GM21515 (cell line): ENCODE results near the gene COX7A1.

Experiments
- ATAC-seq: cut with Tn5 transposase; IDR thresholded peaks from one replicate; pipeline ENCODE4 v1.9.1; 2021; ENCODE audit not compliant: unreplicated experiment

Gene COX7A1

DNA sequence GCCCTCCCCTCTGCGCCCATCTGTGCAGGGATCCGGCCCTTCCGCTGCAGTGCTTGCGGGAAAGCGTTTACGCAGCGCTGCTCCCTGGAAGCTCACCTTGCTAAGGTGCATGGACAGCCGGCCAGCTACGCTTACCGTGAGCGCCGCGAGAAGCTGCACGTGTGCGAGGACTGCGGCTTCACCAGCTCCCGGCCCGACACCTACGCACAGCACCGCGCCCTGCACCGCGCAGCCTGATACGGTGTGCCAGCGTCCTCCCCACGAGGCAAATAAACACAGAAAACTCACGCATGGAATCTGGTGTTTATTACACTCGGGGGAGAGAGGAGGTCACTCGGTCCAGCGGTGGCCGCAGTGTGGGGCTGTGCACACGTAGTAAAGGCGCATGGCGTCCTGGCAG is 38.8 kb downstream of the COX7A1 start:
- ATAC-seq = no peak

- no peak for ATAC-seq
Observed at GRCh38 chr19:36112678-36113077, 39.6 kb downstream of the COX7A1 start.

DNA sequence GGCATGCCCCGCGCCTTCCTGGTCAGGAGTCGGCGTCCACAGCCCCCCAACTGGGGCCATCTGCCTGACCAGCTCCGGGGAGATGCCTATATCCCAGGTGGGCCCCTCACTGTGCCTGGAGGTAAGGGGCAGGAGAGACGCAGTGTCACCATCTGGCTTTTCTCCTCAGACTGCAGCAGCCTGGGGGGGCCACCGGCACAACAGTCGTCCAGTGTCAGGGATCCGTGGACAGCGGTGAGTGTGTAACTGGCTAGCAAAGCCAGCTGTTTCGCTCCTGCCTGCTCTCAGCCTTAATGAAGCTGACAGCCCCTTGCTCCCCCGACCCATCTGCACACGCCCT is 41.1 kb downstream of the COX7A1 start:
- ATAC-seq = no peak

- ATAC-seq = no peak
Observed at GRCh38 chr19:36110487-36111199, 41.6 kb downstream of the COX7A1 start, which contains the start of gene OVOL3. TSS of gene OVOL3 (plus strand) at chr19:36111143. CDS start at chr19:36111203, 60 bp downstream.

DNA sequence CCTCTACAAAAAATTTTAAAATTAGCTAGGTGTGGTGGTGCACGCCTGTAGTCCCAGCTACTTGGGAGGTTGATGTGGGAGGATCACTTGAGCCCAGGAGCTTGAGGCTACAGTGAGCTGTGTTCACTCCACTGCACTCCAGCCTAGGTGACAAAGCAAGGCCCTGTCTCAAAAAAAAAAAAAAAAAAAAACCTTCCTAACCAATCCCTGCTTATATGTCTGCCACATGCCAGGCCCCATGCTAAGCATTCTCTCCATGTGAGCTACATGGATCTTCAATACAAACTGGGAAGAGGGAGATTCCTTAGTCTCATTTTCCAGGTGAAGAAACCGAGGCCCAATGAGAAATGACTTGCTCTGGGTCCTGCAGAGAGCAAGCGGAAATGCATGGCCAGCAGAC is 43.6 kb downstream of the COX7A1 start:
- ATAC-seq = no peak

GRCh38 chr19:36106991-36107390 is 45.3 kb downstream of the COX7A1 start:
- no peak for ATAC-seq

GRCh38 chr19:36106441-36106840 is 45.8 kb downstream of the COX7A1 start:
- no peak for ATAC-seq

GRCh38 chr19:36103842-36104552 is 48.2 kb downstream of the COX7A1 start:
- no peak for ATAC-seq

- ATAC-seq = no peak
Observed at GRCh38 chr19:36103040-36103626, 49.1 kb downstream of the COX7A1 start.

GRCh38 chr19:36101550-36102327 is 50.5 kb downstream of the COX7A1 start:
- no peak for ATAC-seq
